NCI-H510A treated with DMSO at 0.1 percent for 48 hours (cell line): Measurements from ENCODE around the gene MYO7B.
A peak's percentile ranks its signal among the peaks of the same experiment; 100 is the strongest.

Source experiments
- DNase-seq: peaks from one replicate; lab custom pipeline; 2025; lab: John Stamatoyannopoulos, UW

MYO7B gene

GRCh38 chr2:127589841-127590240, 54.4 kb downstream of the MYO7B start:
- DNase-seq = no peak

GRCh38 chr2:127590386-127591190, 55.1 kb downstream of the MYO7B start:
- DNase-seq = no peak

GRCh38 chr2:127591221-127591923, 55.9 kb downstream of the MYO7B start:
- peak; percentile 12 for DNase-seq

GRCh38 chr2:127592761-127593227, 57.3 kb downstream of the MYO7B start:
- DNase-seq = no peak

GRCh38 chr2:127593228-127594115, 58.0 kb downstream of the MYO7B start:
- DNase-seq = no peak

- no peak for DNase-seq
Observed at GRCh38 chr2:127594116-127594591, 58.7 kb downstream of the MYO7B start.

- no peak for DNase-seq
Observed at GRCh38 chr2:127596311-127597045, 61.0 kb downstream of the MYO7B start.

GRCh38 chr2:127597046-127597983, 61.8 kb downstream of the MYO7B start:
- DNase-seq = no peak

- no peak for DNase-seq
Observed at GRCh38 chr2:127597984-127598380, 62.5 kb downstream of the MYO7B start.

GRCh38 chr2:127598711-127599110, 63.2 kb downstream of the MYO7B start:
- DNase-seq = no peak

- no peak for DNase-seq
Observed at GRCh38 chr2:127599211-127599610, 63.7 kb downstream of the MYO7B start.

- DNase-seq = no peak
Observed at GRCh38 chr2:127604986-127605385, 69.5 kb downstream of the MYO7B start.

GRCh38 chr2:127605691-127606263, 70.3 kb downstream of the MYO7B start:
- no peak for DNase-seq

GRCh38 chr2:127606625-127607398, 71.3 kb downstream of the MYO7B start:
- DNase-seq = no peak

- no peak for DNase-seq
Observed at GRCh38 chr2:127607399-127607908, 72.0 kb downstream of the MYO7B start.

GRCh38 chr2:127608061-127609030, 72.9 kb downstream of the MYO7B start:
- no peak for DNase-seq

GRCh38 chr2:127609031-127609751, 73.7 kb downstream of the MYO7B start:
- no peak for DNase-seq
